Ishikawa (cell line): ENCODE results near the gene KMT5C.
A peak's percentile ranks its signal among the peaks of the same experiment; 100 is the strongest.

Experiments
- CEBPB ChIP-seq: IDR thresholded peaks from 2 replicates; pipeline ENCODE4 v1.6.1; 2012
- EGR1 ChIP-seq: IDR thresholded peaks from 2 replicates; pipeline ENCODE4 v1.6.1; 2012
- EP300 ChIP-seq: IDR thresholded peaks from 2 replicates; pipeline ENCODE4 v1.6.1; 2012; ENCODE audit warnings: borderline replicate concordance
- FOXM1 ChIP-seq: IDR thresholded peaks from 2 replicates; pipeline ENCODE4 v1.6.1; 2012; ENCODE audit warnings: low read depth, borderline replicate concordance
- RAD21 ChIP-seq: IDR thresholded peaks from 2 replicates; pipeline ENCODE4 v1.6.1; 2012; ENCODE audit warnings: low read depth
- TAF1 ChIP-seq: IDR thresholded peaks from 2 replicates; pipeline ENCODE4 v1.6.1; 2012; ENCODE audit warnings: low read depth, mild to moderate bottlenecking
- TCF12 ChIP-seq: IDR thresholded peaks from 2 replicates; pipeline ENCODE4 v1.6.1; 2012; ENCODE audit warnings: low read depth
- TEAD4 ChIP-seq: IDR thresholded peaks from 2 replicates; pipeline ENCODE4 v1.6.1; 2012
- TF ChIP-seq, protein P1 (sequence below): IDR thresholded peaks from 2 replicates; pipeline ENCODE4 v1.6.1; 2012; ENCODE audit warnings: low read depth, mild to moderate bottlenecking
- TF ChIP-seq, protein P2 (sequence below): IDR thresholded peaks from 2 replicates; pipeline ENCODE4 v1.6.1; 2012

DNA sequence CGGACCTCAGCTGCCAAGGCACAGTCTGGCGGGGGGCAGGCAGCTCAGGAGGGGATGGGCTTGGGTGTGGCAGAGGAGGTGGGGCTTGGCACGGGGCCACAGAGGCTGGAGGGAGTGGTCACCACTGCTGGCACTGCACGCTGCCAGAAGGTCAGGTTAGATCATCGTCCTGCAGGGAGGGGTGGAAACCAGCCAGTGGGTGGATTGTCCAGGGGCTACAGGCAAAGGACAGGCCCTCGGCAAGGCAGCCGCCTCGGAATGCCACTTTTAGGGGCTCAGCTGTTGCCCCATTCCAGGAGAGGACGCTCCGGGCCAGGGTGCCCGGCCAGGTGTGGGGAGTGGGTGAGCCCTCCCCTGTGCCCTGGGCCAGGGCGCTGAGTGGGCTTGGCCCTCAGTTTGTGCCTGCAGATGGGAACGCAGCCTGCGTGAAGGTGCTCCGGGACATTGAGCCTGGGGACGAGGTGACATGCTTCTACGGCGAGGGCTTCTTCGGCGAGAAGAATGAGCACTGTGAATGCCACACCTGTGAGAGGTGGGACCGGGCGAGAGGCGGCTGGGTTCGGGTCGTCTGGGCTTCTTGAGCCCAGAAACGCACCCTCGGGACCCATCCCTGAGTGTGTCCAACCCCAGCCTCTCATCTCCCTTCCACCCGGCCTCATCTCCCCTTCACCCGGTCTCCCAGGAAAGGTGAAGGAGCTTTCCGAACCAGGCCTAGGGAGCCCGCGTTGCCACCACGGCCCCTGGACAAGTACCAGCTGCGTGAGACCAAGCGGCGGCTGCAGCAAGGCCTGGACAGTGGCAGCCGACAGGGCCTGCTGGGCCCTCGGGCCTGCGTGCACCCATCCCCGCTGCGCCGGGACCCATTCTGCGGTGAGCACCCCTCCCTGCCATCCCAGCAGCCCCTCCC lies 6.4 kb downstream of the KMT5C start:
- TF ChIP-seq RAD21 = no peak
- TF ChIP-seq, protein P1, sequence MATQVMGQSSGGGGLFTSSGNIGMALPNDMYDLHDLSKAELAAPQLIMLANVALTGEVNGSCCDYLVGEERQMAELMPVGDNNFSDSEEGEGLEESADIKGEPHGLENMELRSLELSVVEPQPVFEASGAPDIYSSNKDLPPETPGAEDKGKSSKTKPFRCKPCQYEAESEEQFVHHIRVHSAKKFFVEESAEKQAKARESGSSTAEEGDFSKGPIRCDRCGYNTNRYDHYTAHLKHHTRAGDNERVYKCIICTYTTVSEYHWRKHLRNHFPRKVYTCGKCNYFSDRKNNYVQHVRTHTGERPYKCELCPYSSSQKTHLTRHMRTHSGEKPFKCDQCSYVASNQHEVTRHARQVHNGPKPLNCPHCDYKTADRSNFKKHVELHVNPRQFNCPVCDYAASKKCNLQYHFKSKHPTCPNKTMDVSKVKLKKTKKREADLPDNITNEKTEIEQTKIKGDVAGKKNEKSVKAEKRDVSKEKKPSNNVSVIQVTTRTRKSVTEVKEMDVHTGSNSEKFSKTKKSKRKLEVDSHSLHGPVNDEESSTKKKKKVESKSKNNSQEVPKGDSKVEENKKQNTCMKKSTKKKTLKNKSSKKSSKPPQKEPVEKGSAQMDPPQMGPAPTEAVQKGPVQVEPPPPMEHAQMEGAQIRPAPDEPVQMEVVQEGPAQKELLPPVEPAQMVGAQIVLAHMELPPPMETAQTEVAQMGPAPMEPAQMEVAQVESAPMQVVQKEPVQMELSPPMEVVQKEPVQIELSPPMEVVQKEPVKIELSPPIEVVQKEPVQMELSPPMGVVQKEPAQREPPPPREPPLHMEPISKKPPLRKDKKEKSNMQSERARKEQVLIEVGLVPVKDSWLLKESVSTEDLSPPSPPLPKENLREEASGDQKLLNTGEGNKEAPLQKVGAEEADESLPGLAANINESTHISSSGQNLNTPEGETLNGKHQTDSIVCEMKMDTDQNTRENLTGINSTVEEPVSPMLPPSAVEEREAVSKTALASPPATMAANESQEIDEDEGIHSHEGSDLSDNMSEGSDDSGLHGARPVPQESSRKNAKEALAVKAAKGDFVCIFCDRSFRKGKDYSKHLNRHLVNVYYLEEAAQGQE = no peak
- no peak for TF ChIP-seq TEAD4
- peak; percentile 26; the same call in 1 of the 2 replicates for TF ChIP-seq EP300
- TF ChIP-seq CEBPB = no peak
- TF ChIP-seq FOXM1 = no peak
- no peak for TF ChIP-seq TAF1
- peak; percentile 26; the same call in 1 of the 2 replicates for TF ChIP-seq TCF12
- TF ChIP-seq, protein P2, sequence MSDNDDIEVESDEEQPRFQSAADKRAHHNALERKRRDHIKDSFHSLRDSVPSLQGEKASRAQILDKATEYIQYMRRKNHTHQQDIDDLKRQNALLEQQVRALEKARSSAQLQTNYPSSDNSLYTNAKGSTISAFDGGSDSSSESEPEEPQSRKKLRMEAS = peak; percentile 39
- no peak for TF ChIP-seq EGR1
